IMR-90 (cell line): ENCODE measurements around the gene TRMT11. TPM values are rescaled to one million over a fixed set of nuclear protein-coding genes. Genes with fewer than 3 reads are reported as not detected.

Source experiments
- ATAC-seq: fragments of 200-7000 bp; cut with Tn5 transposase; 2 replicates; pipeline ENCODE4 v1.9.1; 2020; ENCODE audit warnings: low read depth, mild to moderate bottlenecking, moderate library complexity
- BruUV-seq: library from RNA; stranded (reverse); fragments of 400-500 nt; replicated peaks from 2 replicates; lab custom pipeline; 2021; lab: Mats Ljungman, UMichigan
- CTCF ChIA-PET: fragments of 300-600 bp; formaldehyde crosslinking; extraction: SDS; loops from one replicate; lab custom pipeline; 2021; ENCODE audit warnings: antibody characterized with exemption; lab: Yijun Ruan, JAX
- POLR2A ChIA-PET: fragments of 300-600 bp; sonication (Branson Sonifier 250); formaldehyde crosslinking; loops from one replicate; lab custom pipeline; 2022; ENCODE audit warnings: antibody characterized with exemption; ENCODE audit not compliant: unreplicated experiment; lab: Charles Lee
- DNase-seq: peaks from one replicate; pipeline ENCODE4 v3.0.0; 2013
- H2AFZ ChIP-seq: replicated peaks from 2 replicates; pipeline ENCODE3; 2013; ENCODE audit warnings: low read length, mild to moderate bottlenecking; ENCODE audit not compliant: poor library complexity
- H2AK5ac ChIP-seq: 2 replicates; pipeline ENCODE4 v1.6.1; 2013; ENCODE audit warnings: low read depth, low read length, inconsistent platforms
- H2AK9ac ChIP-seq: replicated peaks from 2 replicates; pipeline ENCODE3; 2013; ENCODE audit warnings: mild to moderate bottlenecking, low read depth, low read length, moderate library complexity; ENCODE audit not compliant: poor library complexity
- H2BK120ac ChIP-seq: 2 replicates; pipeline ENCODE4 v1.6.1; 2013; ENCODE audit warnings: low read depth, low read length, inconsistent platforms
- H2BK15ac ChIP-seq: 3 replicates; pipeline ENCODE4 v1.6.1; 2013; ENCODE audit warnings: low read depth, low read length, inconsistent platforms
- H2BK20ac ChIP-seq: 2 replicates; pipeline ENCODE4 v1.6.1; 2013; ENCODE audit warnings: low read depth, mild to moderate bottlenecking, inconsistent platforms, low read length, moderate library complexity
- H2BK5ac ChIP-seq: 2 replicates; pipeline ENCODE4 v1.6.1; 2013; ENCODE audit warnings: mild to moderate bottlenecking, low read depth, low read length, inconsistent platforms; ENCODE audit not compliant: poor library complexity, severe bottlenecking
- H3K14ac ChIP-seq: replicated peaks from 2 replicates; pipeline ENCODE4 v1.6.1; 2013; ENCODE audit warnings: low read depth, low read length, inconsistent platforms
- H3K18ac ChIP-seq: 2 replicates; pipeline ENCODE4 v1.6.1; 2013; ENCODE audit warnings: low read depth, low read length, control low read depth
- H3K23ac ChIP-seq: 2 replicates; pipeline ENCODE4 v1.6.1; 2013; ENCODE audit warnings: low read depth, low read length, inconsistent platforms
- H3K27ac ChIP-seq: 2 replicates; pipeline ENCODE4 v1.5.1; 2013; ENCODE audit warnings: mild to moderate bottlenecking, control low read depth, low read length; ENCODE audit not compliant: insufficient read depth
- H3K27me3 ChIP-seq: 2 replicates; pipeline ENCODE4 v1.6.1; 2013; ENCODE audit warnings: low read length; ENCODE audit not compliant: control insufficient read depth, insufficient read depth
- H3K36me3 ChIP-seq: 2 replicates; pipeline ENCODE4 v1.6.1; 2013; ENCODE audit warnings: low read length, mixed read lengths; ENCODE audit not compliant: control insufficient read depth, insufficient read depth
- H3K4ac ChIP-seq: 2 replicates; pipeline ENCODE4 v1.6.1; 2013; ENCODE audit warnings: low read depth, low read length, inconsistent platforms
- H3K4me1 ChIP-seq: 2 replicates; pipeline ENCODE4 v1.6.1; 2013; ENCODE audit warnings: low read length, mixed read lengths; ENCODE audit not compliant: control insufficient read depth, insufficient read depth
- H3K4me2 ChIP-seq: 2 replicates; pipeline ENCODE4 v1.6.1; 2013; ENCODE audit warnings: low read depth, mild to moderate bottlenecking, control low read depth, low read length, moderate library complexity
- H3K4me3 ChIP-seq: 2 replicates; pipeline ENCODE4 v1.5.1; 2013; ENCODE audit warnings: low read depth, mild to moderate bottlenecking, control low read depth, low read length, moderate library complexity; ENCODE audit not compliant: insufficient read depth
- H3K56ac ChIP-seq: 2 replicates; pipeline ENCODE4 v1.6.1; 2013; ENCODE audit warnings: low read length, inconsistent platforms; ENCODE audit not compliant: insufficient read depth; ENCODE audit errors: extremely low read depth
- H3K79me1 ChIP-seq, 2 experiments: 2 replicates each; pipeline ENCODE4 v1.6.1; 2013; ENCODE audit warnings: low read length in 2 of 2, inconsistent platforms in 1 of 2, low read depth in 1 of 2
- H3K9ac ChIP-seq: 2 replicates; pipeline ENCODE4 v1.6.1; 2013; ENCODE audit warnings: low read depth, low read length, control low read depth
- H3K9me1 ChIP-seq: 2 replicates; pipeline ENCODE4 v1.6.1; 2013; ENCODE audit warnings: low read length, inconsistent platforms; ENCODE audit not compliant: insufficient read depth
- H3K9me3 ChIP-seq: 2 replicates; pipeline ENCODE4 v1.6.1; 2013; ENCODE audit warnings: low read length; ENCODE audit not compliant: control insufficient read depth, insufficient read depth
- H4K20me1 ChIP-seq: 2 replicates; pipeline ENCODE4 v1.6.1; 2013; ENCODE audit warnings: low read length, inconsistent platforms; ENCODE audit not compliant: insufficient read depth
- H4K5ac ChIP-seq: 2 replicates; pipeline ENCODE4 v1.6.1; 2013; ENCODE audit warnings: mild to moderate bottlenecking, low read depth, low read length, control low read depth
- H4K8ac ChIP-seq, 2 experiments: 2 replicates each; pipeline ENCODE4 v1.6.1; 2013; ENCODE audit warnings: low read depth in 2 of 2, low read length in 2 of 2, control low read depth in 1 of 2, inconsistent platforms in 1 of 2
- H4K91ac ChIP-seq: 2 replicates; pipeline ENCODE4 v1.6.1; 2013; ENCODE audit warnings: low read depth, low read length, inconsistent platforms; ENCODE audit not compliant: insufficient read depth
- CEBPB ChIP-seq: IDR thresholded peaks from 2 replicates; pipeline ENCODE4 v1.6.1; 2012; ENCODE audit warnings: low read depth, low read length, improper control_type of control experiment
- WGBS, 2 experiments: methylation state at CpG; one replicate each; pipeline versions ENCODE4 v1.1.5 to v1.1.7; 2013; ENCODE audit warnings: missing lambda C conversion rate in 2 of 2; ENCODE audit not compliant: insufficient read length in 1 of 2; ENCODE audit errors: extremely low coverage in 2 of 2; 5-methylcytosine and 5-hydroxymethylcytosine counted together
- dilution Hi-C: fragments of 300-500 bp; cut with HindIII; formaldehyde crosslinking; loops from one replicate; pipeline ENCODE4 v1.14.3; 2018; ENCODE audit warnings: low sequenced_read_pairs; ENCODE audit not compliant: unreplicated experiment
- in situ Hi-C: fragments of 300-500 bp; cut with MboI; formaldehyde crosslinking; loops from 3 replicates; pipeline ENCODE4 v1.14.3; 2019; ENCODE audit warnings: low sequenced_read_pairs, inconsistent platforms, mixed read lengths
- intact Hi-C: fragments of 100-400 bp; cut with micrococcal nuclease; formaldehyde crosslinking; loops from 2 replicates; pipeline ENCODE4 v1.10.0; 2022
- polyA plus RNA-seq, 3 experiments: library from polyadenylated mRNA; depleted of rRNA; stranded (reverse); fragments of >200 nt; gene quantifications; 2 replicates each; pipeline ENCODE4 v1.2.3, GENCODE V29; 2012; ENCODE audit warnings: low replicate concordance in 1 of 3
- total RNA-seq: library from RNA; depleted of rRNA; stranded (reverse); fragments of >200 nt; gene quantifications from 2 replicates; pipeline ENCODE4 v1.2.3, GENCODE V29; 2012
- TF ChIP-seq, protein P1 (sequence below): fragments of 150-350 bp; IDR thresholded peaks from 2 replicates; pipeline ENCODE4 v1.6.1; 2016; ENCODE audit warnings: low read depth, mild to moderate bottlenecking, low read length, moderate library complexity, borderline replicate concordance

Gene TRMT11
- total and polyA plus RNA-seq, 2 of the 4 experiments (the other 2 are of a cell fraction) = 14.3 to 19.0 TPM

DNA sequence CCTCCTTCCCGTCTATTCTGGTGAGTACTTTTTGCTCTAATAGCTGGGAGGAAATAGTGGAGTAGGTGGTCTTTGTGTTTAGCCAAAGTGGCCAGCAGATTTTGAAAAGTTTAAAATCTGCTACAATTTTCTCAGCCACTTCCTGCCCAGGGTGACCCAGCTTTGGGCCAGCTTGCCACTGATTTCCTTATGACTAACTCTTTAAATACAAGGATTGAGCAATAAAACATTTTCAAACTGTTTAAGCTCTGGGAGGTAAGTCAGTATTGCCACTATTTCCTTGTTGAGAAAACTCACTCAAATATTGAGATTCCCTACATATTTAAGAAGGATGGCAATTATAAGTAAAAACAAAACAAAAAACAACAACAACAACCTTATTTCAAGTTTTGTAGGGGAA is 54.5 kb downstream of the TRMT11 start:
- H3K56ac ChIP-seq = no peak overlapping the region; the same call in 1 of the 2 replicates
- no CpG with 5 or more reads among the region's 1 CpG for WGBS, 2 experiments
- peak overlapping the region; percentile 64; the same call in 1 of the 2 replicates for H2BK20ac ChIP-seq
- 0 out of 4 replicates have a peak, but pooled peaks cover 0 to 3% of the 10 kb centered on the region in 2 experiments for H3K79me1 ChIP-seq
- no peak overlapping the region for H3K27ac ChIP-seq
- peak; percentile 98 for TF ChIP-seq CEBPB
- TF ChIP-seq, protein P1, sequence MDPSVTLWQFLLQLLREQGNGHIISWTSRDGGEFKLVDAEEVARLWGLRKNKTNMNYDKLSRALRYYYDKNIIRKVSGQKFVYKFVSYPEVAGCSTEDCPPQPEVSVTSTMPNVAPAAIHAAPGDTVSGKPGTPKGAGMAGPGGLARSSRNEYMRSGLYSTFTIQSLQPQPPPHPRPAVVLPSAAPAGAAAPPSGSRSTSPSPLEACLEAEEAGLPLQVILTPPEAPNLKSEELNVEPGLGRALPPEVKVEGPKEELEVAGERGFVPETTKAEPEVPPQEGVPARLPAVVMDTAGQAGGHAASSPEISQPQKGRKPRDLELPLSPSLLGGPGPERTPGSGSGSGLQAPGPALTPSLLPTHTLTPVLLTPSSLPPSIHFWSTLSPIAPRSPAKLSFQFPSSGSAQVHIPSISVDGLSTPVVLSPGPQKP = no peak
- in situ Hi-C loops (loop anchor here (25.0 kb wide), 2 partner anchors 296 to 1071 kb away; partner anchors contain the start of genes CENPW and RSPO3), intact Hi-C loops (no loop called here), dilution Hi-C loops (no loop called here)
- H3K9ac ChIP-seq = no peak overlapping the region
- H3K36me3 ChIP-seq = no peaks in the 10 kb centered on the region; the same call in 1 of the 2 replicates
- no peaks in the 10 kb centered on the region for H3K27me3 ChIP-seq
- ATAC-seq = peak; percentile 83
- peak overlapping the region; percentile 46; the same call in 1 of the 2 replicates for H3K4ac ChIP-seq
- peaks cover 8% of the 10 kb centered on the region; the same call in 1 of the 2 replicates for H3K4me1 ChIP-seq
- CTCF ChIA-PET = no interaction called here
- H3K4me2 ChIP-seq = no peak overlapping the region
- H4K91ac ChIP-seq = 0 out of 2 replicates have a peak overlapping the region, but pooled peaks have one; percentile 37
- 0 out of 2 replicates have a peak, but pooled peaks cover 2% of the 10 kb centered on the region for H3K9me1 ChIP-seq
- BruUV-seq = no TSS peak
- peak overlapping the region in 1 of 2 experiments; percentile 56; a peak in 1 of 4 replicates for H4K8ac ChIP-seq
- no peak overlapping the region for H2AK5ac ChIP-seq
- peak; percentile 78 for DNase-seq
- no peaks in the 10 kb centered on the region for H3K9me3 ChIP-seq
- H3K4me3 ChIP-seq = no peak overlapping the region
- H2BK5ac ChIP-seq = peak overlapping the region; percentile 79
- POLR2A ChIA-PET = no interaction called here
- H3K14ac ChIP-seq = no peak overlapping the region
- no peak overlapping the region for H3K18ac ChIP-seq
- H2BK120ac ChIP-seq = peak overlapping the region; percentile 81
- no peak overlapping the region for H4K5ac ChIP-seq
- peak overlapping the region; percentile 33 for H2AK9ac ChIP-seq
- 0 out of 3 replicates have a peak overlapping the region, but pooled peaks have one; percentile 95 for H2BK15ac ChIP-seq
- no peak overlapping the region for H3K23ac ChIP-seq
- H2AFZ ChIP-seq = no peak overlapping the region
- H4K20me1 ChIP-seq = no peaks in the 10 kb centered on the region
